Lower leg skin (tissue), 4 donors: ENCODE data around the gene TMEM256. TPM values are rescaled to one million over a fixed set of nuclear protein-coding genes. Genes with fewer than 3 reads are reported as not detected.

Source experiments
- DNase-seq, 2 donors: peaks; one replicate each; pipeline ENCODE4 v3.0.0-alpha.2; 2019; ENCODE audit warnings: low spot score in 2 of 2
- H3K4me3 ChIP-seq: fragments of 200-600 bp; sonication (generic); 2 replicates; pipeline ENCODE4 v1.5.1; 2017; ENCODE audit warnings: mild to moderate bottlenecking, low read depth; ENCODE audit not compliant: poor library complexity, severe bottlenecking
- CTCF ChIP-seq, 3 donors: fragments of 450-650 bp; IDR thresholded peaks; one replicate each; pipeline ENCODE4 v1.5.1; 2016; ENCODE audit warnings: antibody characterized with exemption in 3 of 3, mild to moderate bottlenecking in 3 of 3, moderate library complexity in 2 of 3
- POLR2A ChIP-seq, 2 donors: fragments of 450-650 bp; IDR thresholded peaks; one replicate each; pipeline ENCODE4 v1.6.1; 2016 to 2017; ENCODE audit warnings: antibody characterized with exemption in 2 of 2, mild to moderate bottlenecking in 1 of 2, moderate library complexity in 1 of 2
- WGBS, 2 donors: methylation state at CpG; one replicate each; pipeline ENCODE4 v1.1.5; 2018; 5-methylcytosine and 5-hydroxymethylcytosine counted together
- intact Hi-C: fragments of 100-400 bp; cut with DNase I; formaldehyde crosslinking; loops from one replicate; pipeline ENCODE4 v1.15.0; 2023; ENCODE audit warnings: low total_unique reads
- total RNA-seq, 4 donors: library from RNA; depleted of rRNA; stranded (reverse); fragments of >200 nt; gene quantifications; one replicate each; pipeline ENCODE4 v1.1.0, GENCODE V29; 2016

Gene TMEM256
- total RNA-seq: 10 to 100 TPM; 56.1 to 90.8 (median 65.5) TPM

GRCh38 chr17:7403977-7404736 lies at the start of gene TMEM256:
Gene TMEM256, minus strand, starts transcription at chr17:7404097. Its CDS starts 13 bp downstream, at chr17:7404084.
- peak in 1 of 2 donors; percentile 60 for TF ChIP-seq POLR2A (IDR thresholded peaks at IDR 0.05)
- TF ChIP-seq CTCF (IDR thresholded peaks at IDR 0.05): no peak
- 0% methylated on average over 35 to 48 of the region's 49 CpGs for WGBS, 2 donors
- H3K4me3 ChIP-seq: peak within 1 kb of the TSS; percentile 44
- intact Hi-C loops: loop anchor here (2.0 kb wide), 1 partner anchor 75 kb away; the partner anchor contains the start of gene NEURL4
- peak; percentile 99 to 100 for DNase-seq

- intact Hi-C loops: no loop called here
- 91 to 93% methylated on average over 7 of the region's 7 CpGs for WGBS, 2 donors
- no peak overlapping the region for H3K4me3 ChIP-seq
- TF ChIP-seq POLR2A (IDR thresholded peaks at IDR 0.05) (no peak), CTCF (IDR thresholded peaks at IDR 0.05) (no peak)
- peak in 1 of 2 donors; percentile 61 for DNase-seq
Measured at GRCh38 chr17:7448461-7448860, 44.6 kb upstream of the TMEM256 start.

- intact Hi-C loops: no loop called here
- H3K4me3 ChIP-seq: no peak overlapping the region
- no peak for TF ChIP-seq POLR2A (IDR thresholded peaks at IDR 0.05)
- TF ChIP-seq CTCF (IDR thresholded peaks at IDR 0.05): no peak
- DNase-seq: no peak
- 9 to 12% methylated on average over 16 of the region's 16 CpGs for WGBS, 2 donors
Measured at GRCh38 chr17:7445619-7445968, 41.7 kb upstream of the TMEM256 start.

GRCh38 chr17:7444682-7445618 lies 41.1 kb upstream of the TMEM256 start, which contains the start of gene CHRNB1:
Gene CHRNB1, plus strand, starts transcription at chr17:7445061. Its CDS starts 67 bp downstream, at chr17:7445128.
- H3K4me3 ChIP-seq: peak within 1 kb of the TSS; percentile 6
- DNase-seq: peak; percentile 64 to 93
- WGBS, 2 donors: 8 to 15% methylated on average over 24 to 34 of the region's 51 CpGs
- intact Hi-C loops: no loop called here
- TF ChIP-seq POLR2A (IDR thresholded peaks at IDR 0.05) (no peak), CTCF (IDR thresholded peaks at IDR 0.05) (no peak)

GRCh38 chr17:7443499-7444485 lies 39.9 kb upstream of the TMEM256 start:
- 67 to 79% methylated on average over 7 of the region's 7 CpGs for WGBS, 2 donors
- intact Hi-C loops: no loop called here
- no peak for TF ChIP-seq POLR2A (IDR thresholded peaks at IDR 0.05)
- TF ChIP-seq CTCF (IDR thresholded peaks at IDR 0.05): no peak
- DNase-seq: peak in 1 of 2 donors; percentile 82
- H3K4me3 ChIP-seq: no peak overlapping the region
